ENCODE measurements around the gene UBE3D.

Gene UBE3D

DNA sequence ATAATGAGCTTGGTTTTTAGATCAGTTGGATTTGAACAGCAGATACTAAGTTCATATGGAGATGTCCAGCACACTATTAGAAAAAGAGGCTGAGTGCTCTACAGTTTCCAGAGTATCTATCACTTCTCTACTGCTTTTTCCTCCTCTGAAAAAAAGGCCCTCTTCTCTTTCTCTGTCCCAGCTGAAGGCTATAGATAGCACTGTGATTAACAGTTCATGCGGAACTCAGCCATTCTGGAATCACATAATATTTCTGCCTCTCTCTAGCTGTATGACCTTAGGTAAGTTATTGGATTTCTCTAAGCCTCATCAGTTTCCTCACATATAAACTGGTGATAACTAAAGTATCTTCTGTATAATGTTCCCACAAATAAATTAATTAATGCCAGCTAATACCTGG lies 184.1 kb downstream of the UBE3D start:
- H2BK5ac ChIP-seq (ENCODE audit: low read depth, low read length, poor library complexity), result no peak overlapping the region

GRCh38 chr6:82878812-82879211 lies 186.8 kb downstream of the UBE3D start:
- Histone ChIP-seq H2BK120ac (ENCODE audit: insufficient read depth, low read length, poor library complexity) (no peak overlapping the region), H3K9ac (ENCODE audit: low read length) (no peak overlapping the region), H4K8ac (ENCODE audit: low read depth, low read length) (no peak overlapping the region), H2BK5ac (ENCODE audit: low read depth, low read length, poor library complexity) (no peak overlapping the region), H3K4me3 (ENCODE audit: low read depth, low read length) (no peak overlapping the region), H3K27me3 (ENCODE audit: insufficient read depth, low read length) (no peaks in the 10 kb centered on the region), H3K23ac (ENCODE audit: low read length) (no peak overlapping the region), H4K12ac (ENCODE audit: low read depth, low read length) (no peak overlapping the region), H2AFZ (ENCODE audit: insufficient read depth, low read length, poor library complexity) (no peak overlapping the region), H2BK12ac (ENCODE audit: low read length) (no peak overlapping the region), H3K79me1 (ENCODE audit: low read length) (no peaks in the 10 kb centered on the region), H2AK5ac (ENCODE audit: low read length) (no peak overlapping the region), H3K4ac (ENCODE audit: low read depth, low read length) (no peak overlapping the region), H3K79me2 (ENCODE audit: control insufficient read depth, insufficient read depth, low read length, poor library complexity) (no peaks in the 10 kb centered on the region), H4K91ac (ENCODE audit: low read depth, low read length) (no peak overlapping the region), H3K14ac (ENCODE audit: low read length) (no peak overlapping the region), H3K36me3 (ENCODE audit: control insufficient read depth in 1 of 2, insufficient read depth in 2 of 2, low read length in 2 of 2) (no peaks in the 10 kb centered on the region), H3K9me3 (ENCODE audit: insufficient read depth, low read depth, low read length) (no peaks in the 10 kb centered on the region), H3K18ac (ENCODE audit: low read length) (no peak overlapping the region), H3K27ac (ENCODE audit: low read depth, low read length) (no peak overlapping the region), H3K4me2 (ENCODE audit: low read length) (no peak overlapping the region), H3K4me1 (ENCODE audit: control insufficient read depth in 1 of 2, insufficient read depth in 2 of 2, low read length in 2 of 2) (peaks cover 0 to 5% of the 10 kb centered on the region in 2 experiments)
- WGBS (ENCODE audit: extremely low coverage, insufficient coverage, insufficient read length), result no CpG with 5 or more reads among the region's 3 CpGs
- DNase-seq, result no peak

More for the DNA sequence above, 184.1 kb downstream of the UBE3D start:
- Histone ChIP-seq H2AFZ (ENCODE audit: insufficient read depth, low read length, poor library complexity) (no peak overlapping the region), H3K9ac (ENCODE audit: low read length) (no peak overlapping the region), H3K23ac (ENCODE audit: low read length) (no peak overlapping the region), H3K27ac (ENCODE audit: low read depth, low read length) (no peak overlapping the region), H3K9me3 (ENCODE audit: insufficient read depth, low read depth, low read length) (no peaks in the 10 kb centered on the region), H3K14ac (ENCODE audit: low read length) (no peak overlapping the region), H2BK120ac (ENCODE audit: insufficient read depth, low read length, poor library complexity) (no peak overlapping the region), H4K12ac (ENCODE audit: low read depth, low read length) (no peak overlapping the region), H3K79me1 (ENCODE audit: low read length) (no peaks in the 10 kb centered on the region), H2AK5ac (ENCODE audit: low read length) (no peak overlapping the region), H3K4ac (ENCODE audit: low read depth, low read length) (no peak overlapping the region), H2BK12ac (ENCODE audit: low read length) (no peak overlapping the region), H3K18ac (ENCODE audit: low read length) (no peak overlapping the region), H3K4me3 (ENCODE audit: low read depth, low read length) (no peak overlapping the region), H4K91ac (ENCODE audit: low read depth, low read length) (no peak overlapping the region), H3K4me1 (ENCODE audit: control insufficient read depth in 1 of 2, insufficient read depth in 2 of 2, low read length in 2 of 2) (no peaks in the 10 kb centered on the region), H3K4me2 (ENCODE audit: low read length) (no peak overlapping the region), H3K79me2 (ENCODE audit: control insufficient read depth, insufficient read depth, low read length, poor library complexity) (no peaks in the 10 kb centered on the region), H3K36me3 (ENCODE audit: control insufficient read depth in 1 of 2, insufficient read depth in 2 of 2, low read length in 2 of 2) (no peaks in the 10 kb centered on the region), H4K8ac (ENCODE audit: low read depth, low read length) (no peak overlapping the region), H3K27me3 (ENCODE audit: insufficient read depth, low read length) (no peaks in the 10 kb centered on the region)
- WGBS (ENCODE audit: extremely low coverage, insufficient coverage, insufficient read length), result no CpG with 5 or more reads among the region's 1 CpG
- DNase-seq, result no peak

GRCh38 chr6:82877213-82878195 lies 188.1 kb downstream of the UBE3D start:
- Histone ChIP-seq H3K4me2 (ENCODE audit: low read length) (no peak overlapping the region), H4K91ac (ENCODE audit: low read depth, low read length) (no peak overlapping the region), H2AK5ac (ENCODE audit: low read length) (no peak overlapping the region), H3K18ac (ENCODE audit: low read length) (no peak overlapping the region), H2AFZ (ENCODE audit: insufficient read depth, low read length, poor library complexity) (no peak overlapping the region), H3K4me1 (ENCODE audit: control insufficient read depth in 1 of 2, insufficient read depth in 2 of 2, low read length in 2 of 2) (peaks cover 0 to 5% of the 10 kb centered on the region in 2 experiments), H3K27ac (ENCODE audit: low read depth, low read length) (no peak overlapping the region), H3K79me1 (ENCODE audit: low read length) (no peaks in the 10 kb centered on the region), H3K36me3 (ENCODE audit: control insufficient read depth in 1 of 2, insufficient read depth in 2 of 2, low read length in 2 of 2) (no peaks in the 10 kb centered on the region), H2BK5ac (ENCODE audit: low read depth, low read length, poor library complexity) (no peak overlapping the region), H3K79me2 (ENCODE audit: control insufficient read depth, insufficient read depth, low read length, poor library complexity) (no peaks in the 10 kb centered on the region), H3K9ac (ENCODE audit: low read length) (no peak overlapping the region), H3K9me3 (ENCODE audit: insufficient read depth, low read depth, low read length) (no peaks in the 10 kb centered on the region), H3K4ac (ENCODE audit: low read depth, low read length) (no peak overlapping the region), H3K4me3 (ENCODE audit: low read depth, low read length) (no peak overlapping the region), H4K8ac (ENCODE audit: low read depth, low read length) (no peak overlapping the region), H3K27me3 (ENCODE audit: insufficient read depth, low read length) (no peaks in the 10 kb centered on the region), H3K23ac (ENCODE audit: low read length) (no peak overlapping the region), H2BK12ac (ENCODE audit: low read length) (no peak overlapping the region), H2BK120ac (ENCODE audit: insufficient read depth, low read length, poor library complexity) (no peak overlapping the region), H3K14ac (ENCODE audit: low read length) (no peak overlapping the region), H4K12ac (ENCODE audit: low read depth, low read length) (no peak overlapping the region)
- no CpG with 5 or more reads among the region's 4 CpGs for WGBS (ENCODE audit: extremely low coverage, insufficient coverage, insufficient read length)
- DNase-seq, result no peak

GRCh38 chr6:82875573-82876185 lies 190.0 kb downstream of the UBE3D start:
- H3K4me2 ChIP-seq (ENCODE audit: low read length), result no peak overlapping the region
- H3K9me3 ChIP-seq (ENCODE audit: insufficient read depth, low read depth, low read length), result no peaks in the 10 kb centered on the region
- no peak overlapping the region for H2AFZ ChIP-seq (ENCODE audit: insufficient read depth, low read length, poor library complexity)
- H4K8ac ChIP-seq (ENCODE audit: low read depth, low read length), result no peak overlapping the region
- H3K79me1 ChIP-seq (ENCODE audit: low read length), result no peaks in the 10 kb centered on the region
- H3K36me3 ChIP-seq (ENCODE audit: control insufficient read depth in 1 of 2, insufficient read depth in 2 of 2, low read length in 2 of 2), result no peaks in the 10 kb centered on the region
- no peak overlapping the region for H4K91ac ChIP-seq (ENCODE audit: low read depth, low read length)
- H3K27me3 ChIP-seq (ENCODE audit: insufficient read depth, low read length), result no peaks in the 10 kb centered on the region
- H2BK12ac ChIP-seq (ENCODE audit: low read length), result no peak overlapping the region
- no peak overlapping the region for H3K14ac ChIP-seq (ENCODE audit: low read length)
- H2BK120ac ChIP-seq (ENCODE audit: insufficient read depth, low read length, poor library complexity), result no peak overlapping the region
- no peak for DNase-seq
- no peak overlapping the region for H3K4me3 ChIP-seq (ENCODE audit: low read depth, low read length)
- no peaks in the 10 kb centered on the region for H3K79me2 ChIP-seq (ENCODE audit: control insufficient read depth, insufficient read depth, low read length, poor library complexity)
- no peak overlapping the region for H3K9ac ChIP-seq (ENCODE audit: low read length)
- no peak overlapping the region for H4K12ac ChIP-seq (ENCODE audit: low read depth, low read length)
- no peak overlapping the region for H3K18ac ChIP-seq (ENCODE audit: low read length)
- no peak overlapping the region for H3K27ac ChIP-seq (ENCODE audit: low read depth, low read length)
- no CpG with 5 or more reads among the region's 4 CpGs for WGBS (ENCODE audit: extremely low coverage, insufficient coverage, insufficient read length)
- peaks cover 0 to 5% of the 10 kb centered on the region in 2 experiments for H3K4me1 ChIP-seq (ENCODE audit: control insufficient read depth in 1 of 2, insufficient read depth in 2 of 2, low read length in 2 of 2)
- no peak overlapping the region for H2BK5ac ChIP-seq (ENCODE audit: low read depth, low read length, poor library complexity)
- H2AK5ac ChIP-seq (ENCODE audit: low read length), result no peak overlapping the region
- no peak overlapping the region for H3K23ac ChIP-seq (ENCODE audit: low read length)
- H3K4ac ChIP-seq (ENCODE audit: low read depth, low read length), result no peak overlapping the region

Measured in trophoblast cell (in vitro differentiated cells and primary cell).